Stimulated activated effector memory CD8-positive, alpha-beta T cell treated with anti-CD3 and anti-CD28 coated beads, Interleukin-12 subunit alpha, Interleukin-12 subunit beta, amount 100 ng/mL, for 72 hours (primary cell): ENCODE data around the gene PGS1.

ENCODE experiments used
- ATAC-seq: fragments of 150-1000 bp; cut with Tn5 transposase; 2 replicates; pipeline ENCODE4 v1.10.0; 2021
- DNase-seq, 2 donors: peaks; one replicate each; pipeline ENCODE4 v3.0.0; 2021 to 2022; ENCODE audit warnings: low spot score in 2 of 2
- H3K27ac Mint-ChIP-seq: one replicate; pipeline ENCODE4 v1.8.0; 2022; ENCODE audit warnings: mild to moderate bottlenecking, mixed read lengths
- H3K36me3 Mint-ChIP-seq: one replicate; pipeline ENCODE4 v1.8.0; 2022; ENCODE audit warnings: mild to moderate bottlenecking, mixed read lengths
- H3K4me1 Mint-ChIP-seq: one replicate; pipeline ENCODE4 v1.8.0; 2022; ENCODE audit warnings: mixed read lengths
- H3K4me3 Mint-ChIP-seq: one replicate; pipeline ENCODE4 v1.8.0; 2022; ENCODE audit warnings: mild to moderate bottlenecking, mixed read lengths
- H3K9me3 Mint-ChIP-seq: one replicate; pipeline ENCODE4 v1.8.0; 2022; ENCODE audit warnings: mixed read lengths

The PGS1 gene

GRCh38 chr17:78428836-78429617 lies 50.6 kb downstream of the PGS1 start:
- Mint-ChIP-seq H3K36me3 (peaks cover 60% of the 10 kb centered on the region), H3K9me3 (no peaks in the 10 kb centered on the region), H3K4me3 (no peak overlapping the region), H3K4me1 (peaks cover 5% of the 10 kb centered on the region), H3K27ac (peak overlapping the region; percentile 76)
- no peak for ATAC-seq
- no peak for DNase-seq

- Mint-ChIP-seq H3K9me3 (no peaks in the 10 kb centered on the region), H3K4me1 (peaks cover 5% of the 10 kb centered on the region), H3K27ac (peak overlapping the region; percentile 76), H3K4me3 (no peak overlapping the region), H3K36me3 (peaks cover 55% of the 10 kb centered on the region)
- ATAC-seq (no peak), DNase-seq (no peak)
Observed at GRCh38 chr17:78429618-78429995, 51.2 kb downstream of the PGS1 start.

- Mint-ChIP-seq H3K27ac (no peak overlapping the region), H3K4me1 (peaks cover 5% of the 10 kb centered on the region), H3K36me3 (peaks cover 41% of the 10 kb centered on the region), H3K9me3 (no peaks in the 10 kb centered on the region), H3K4me3 (no peak overlapping the region)
- DNase-seq (no peak), ATAC-seq (no peak)
Observed at GRCh38 chr17:78430892-78431691, 52.6 kb downstream of the PGS1 start.

GRCh38 chr17:78431692-78431958 lies 53.2 kb downstream of the PGS1 start:
- DNase-seq = no peak
- Mint-ChIP-seq H3K9me3 (no peaks in the 10 kb centered on the region), H3K36me3 (peaks cover 40% of the 10 kb centered on the region), H3K4me3 (no peak overlapping the region), H3K27ac (no peak overlapping the region), H3K4me1 (peaks cover 5% of the 10 kb centered on the region)
- ATAC-seq = no peak

- Mint-ChIP-seq H3K27ac (no peak overlapping the region), H3K4me1 (peaks cover 5% of the 10 kb centered on the region), H3K4me3 (no peak overlapping the region), H3K36me3 (peaks cover 33% of the 10 kb centered on the region), H3K9me3 (no peaks in the 10 kb centered on the region)
- no peak for DNase-seq
- ATAC-seq = no peak
Observed at GRCh38 chr17:78432226-78433012, 54.0 kb downstream of the PGS1 start.

GRCh38 chr17:78433013-78433727 lies 54.7 kb downstream of the PGS1 start:
- peaks cover 2% of the 10 kb centered on the region for H3K9me3 Mint-ChIP-seq
- peaks cover 5% of the 10 kb centered on the region for H3K4me1 Mint-ChIP-seq
- ATAC-seq = no peak

GRCh38 chr17:78433780-78434335 lies 55.4 kb downstream of the PGS1 start:
- Mint-ChIP-seq H3K4me3 (no peak overlapping the region), H3K4me1 (peaks cover 5% of the 10 kb centered on the region), H3K36me3 (peaks cover 32% of the 10 kb centered on the region), H3K9me3 (peaks cover 2% of the 10 kb centered on the region), H3K27ac (no peak overlapping the region)
- ATAC-seq = no peak
- DNase-seq = no peak

More at GRCh38 chr17:78433013-78433727, 54.7 kb downstream of the PGS1 start:
- peaks cover 33% of the 10 kb centered on the region for H3K36me3 Mint-ChIP-seq
- no peak overlapping the region for H3K27ac Mint-ChIP-seq
- DNase-seq = no peak
- no peak overlapping the region for H3K4me3 Mint-ChIP-seq

- no peak overlapping the region for H3K27ac Mint-ChIP-seq
- no peak overlapping the region for H3K4me3 Mint-ChIP-seq
- DNase-seq (no peak), ATAC-seq (no peak)
- H3K4me1 Mint-ChIP-seq = peaks cover 1% of the 10 kb centered on the region
- H3K36me3 Mint-ChIP-seq = peaks cover 24% of the 10 kb centered on the region
- H3K9me3 Mint-ChIP-seq = peaks cover 2% of the 10 kb centered on the region
Observed at GRCh38 chr17:78434455-78435329, 56.2 kb downstream of the PGS1 start.

GRCh38 chr17:78435330-78436005 lies 57.0 kb downstream of the PGS1 start:
- peaks cover 16% of the 10 kb centered on the region for H3K36me3 Mint-ChIP-seq
- no peak overlapping the region for H3K4me3 Mint-ChIP-seq
- ATAC-seq (no peak), DNase-seq (no peak)
- no peaks in the 10 kb centered on the region for H3K4me1 Mint-ChIP-seq
- H3K9me3 Mint-ChIP-seq = peaks cover 2% of the 10 kb centered on the region
- H3K27ac Mint-ChIP-seq = no peak overlapping the region

- H3K9me3 Mint-ChIP-seq = peaks cover 2% of the 10 kb centered on the region
- no peak overlapping the region for H3K4me3 Mint-ChIP-seq
- H3K36me3 Mint-ChIP-seq = peaks cover 16% of the 10 kb centered on the region
- DNase-seq (no peak), ATAC-seq (no peak)
- H3K4me1 Mint-ChIP-seq = no peaks in the 10 kb centered on the region
- peak overlapping the region; percentile 58 for H3K27ac Mint-ChIP-seq
Observed at GRCh38 chr17:78437508-78438169, 59.2 kb downstream of the PGS1 start.

- H3K9me3 Mint-ChIP-seq = peaks cover 2% of the 10 kb centered on the region
- DNase-seq (no peak), ATAC-seq (peak; percentile 14)
- H3K4me3 Mint-ChIP-seq = no peak overlapping the region
- H3K36me3 Mint-ChIP-seq = peaks cover 16% of the 10 kb centered on the region
- peak overlapping the region; percentile 58 for H3K27ac Mint-ChIP-seq
- H3K4me1 Mint-ChIP-seq = no peaks in the 10 kb centered on the region
Observed at GRCh38 chr17:78438271-78438691, 59.8 kb downstream of the PGS1 start.

- no peak for ATAC-seq
- DNase-seq = no peak
- Mint-ChIP-seq H3K4me3 (no peak overlapping the region), H3K9me3 (peaks cover 2% of the 10 kb centered on the region), H3K4me1 (no peaks in the 10 kb centered on the region), H3K36me3 (peaks cover 16% of the 10 kb centered on the region), H3K27ac (peak overlapping the region; percentile 58)
Observed at GRCh38 chr17:78438694-78439325, 60.4 kb downstream of the PGS1 start.
